GM12801 (cell line): ENCODE measurements around the gene SDK1.

Source experiments
- CTCF ChIP-seq: IDR thresholded peaks from one replicate; pipeline ENCODE4 v1.5.1; 2011; ENCODE audit warnings: control low read depth; ENCODE audit not compliant: insufficient read length; ENCODE audit errors: extremely low read depth

Gene SDK1

GRCh38 chr7:4214291-4215155 is 913.5 kb downstream of the SDK1 start:
- TF ChIP-seq CTCF, result no peak

- no peak for TF ChIP-seq CTCF
Observed at GRCh38 chr7:4215176-4215720, 914.2 kb downstream of the SDK1 start.

GRCh38 chr7:4216016-4216415 is 915.0 kb downstream of the SDK1 start:
- TF ChIP-seq CTCF, result no peak

GRCh38 chr7:4218481-4218880 is 917.4 kb downstream of the SDK1 start:
- no peak for TF ChIP-seq CTCF

GRCh38 chr7:4220011-4220410 is 919.0 kb downstream of the SDK1 start:
- TF ChIP-seq CTCF, result no peak

- no peak for TF ChIP-seq CTCF
Observed at GRCh38 chr7:4221043-4221442, 920.0 kb downstream of the SDK1 start.

GRCh38 chr7:4222676-4223075 is 921.6 kb downstream of the SDK1 start:
- no peak for TF ChIP-seq CTCF
